Upper lobe of left lung (tissue), 6 donors: Measurements from ENCODE around the gene GATM. TPM values are rescaled to one million over a fixed set of nuclear protein-coding genes. Genes with fewer than 3 reads are reported as not detected.
"Not testable (repeated sequence)": the region's sequence is repeated elsewhere in the genome, so short reads cannot be mapped to it uniquely, and the experiment has no call there.

Experiments used
- ATAC-seq, 2 donors: fragments of 200-7000 bp; cut with Tn5 transposase; one replicate each; pipeline ENCODE4 v1.9.1; 2022; ENCODE audit warnings: mild to moderate bottlenecking in 2 of 2, moderate library complexity in 2 of 2; ENCODE audit not compliant: low FRiP score in 2 of 2
- DNase-seq, 2 donors: peaks; one replicate each; pipeline ENCODE4 v3.0.0-alpha.2; 2019 to 2020
- H3K27ac ChIP-seq, 4 donors: fragments of 200-600 bp; sonication (generic); one replicate each; pipeline ENCODE4 v1.5.1; 2016 to 2019
- H3K27me3 ChIP-seq, 4 donors: fragments of 200-600 bp; sonication (generic); one replicate each; pipeline ENCODE4 v1.5.1; 2017 to 2019
- H3K36me3 ChIP-seq, 4 donors: fragments of 200-600 bp; sonication (generic); one replicate each; pipeline ENCODE4 v1.5.1; 2016 to 2019
- H3K4me1 ChIP-seq, 4 donors: fragments of 200-600 bp; sonication (generic); one replicate each; pipeline ENCODE4 v1.5.1; 2018 to 2019
- H3K4me3 ChIP-seq, 4 donors: fragments of 200-600 bp; sonication (generic); one replicate each; pipeline ENCODE4 v1.5.1; 2017 to 2019; ENCODE audit warnings: mild to moderate bottlenecking in 2 of 4, moderate library complexity in 1 of 4
- H3K9me3 ChIP-seq, 4 donors: fragments of 200-600 bp; sonication (generic); one replicate each; pipeline ENCODE4 v1.5.1; 2018 to 2019
- CTCF ChIP-seq, 6 experiments: fragments of 450-650 bp in 4 of 6; fragments of 200-600 bp in 2 of 6; sonication (generic) in 2 of 6; IDR thresholded peaks; one replicate each; pipeline ENCODE4 v1.5.1; 2016 to 2019; ENCODE audit warnings: antibody characterized with exemption in 6 of 6
- EP300 ChIP-seq, 4 donors: sonication (generic); formaldehyde crosslinking; IDR thresholded peaks; one replicate each; pipeline ENCODE4 v1.5.1; 2017; ENCODE audit warnings: antibody characterized with exemption in 4 of 4, control low read depth in 2 of 4
- POLR2A ChIP-seq, 4 donors: fragments of 450-650 bp; IDR thresholded peaks; one replicate each; pipeline ENCODE4 v1.5.1; 2016 to 2017; ENCODE audit warnings: antibody characterized with exemption in 4 of 4, mild to moderate bottlenecking in 2 of 4
- POLR2AphosphoS5 ChIP-seq, 2 donors: sonication (generic); formaldehyde crosslinking; IDR thresholded peaks; one replicate each; pipeline ENCODE4 v1.5.1; 2017; ENCODE audit warnings: antibody characterized with exemption in 2 of 2
- WGBS, 2 donors: methylation state at CpG; one replicate each; pipeline ENCODE4 v1.1.5; 2017 to 2018; 5-methylcytosine and 5-hydroxymethylcytosine counted together
- total RNA-seq, 6 donors: library from RNA; depleted of rRNA in 4 of 6; stranded (reverse); fragments of >200 nt in 4 of 6; gene quantifications; one replicate each; pipeline versions ENCODE4 v1.1.0 to v1.2.1, GENCODE V29; 2016 to 2021
- donor health status: DM: no; HTN: no; CAD: no; lungs with moderate emphysema.
- donor health status: DM: no; HTN: yes; CAD: no; lungs with severe emphysema.

GATM gene
- total RNA-seq, 6 donors from 2014 or later, result 3.2 to 13.6 (median 6.6) TPM

- no peak for TF ChIP-seq EP300 (IDR thresholded peaks at IDR 0.05)
- DNase-seq, result no peak
- 68 to 72% methylated on average over 7 of the region's 7 CpGs for WGBS, 2 donors
Measured at GRCh38 chr15:45372041-45372995, 6.0 kb downstream of the GATM start.

GRCh38 chr15:45371546-45371945 lies 6.8 kb downstream of the GATM start:
- 80 to 84% methylated on average over 1 of the region's 1 CpG for WGBS, 2 donors

More at GRCh38 chr15:45372041-45372995, 6.0 kb downstream of the GATM start:
- Histone ChIP-seq H3K9me3 (no peaks in the 10 kb centered on the region), H3K36me3 (no peaks in the 10 kb centered on the region), H3K27me3 (no peaks in the 10 kb centered on the region), H3K27ac (no peak overlapping the region), H3K4me3 (no peak overlapping the region), H3K4me1 (peaks cover 0 to 9% (median 2%) of the 10 kb centered on the region in 4 donors)
- ATAC-seq, result no peak

GRCh38 chr15:45370042-45370441 lies 8.3 kb downstream of the GATM start:
- DNase-seq, H3K9me3 ChIP-seq, H3K36me3 ChIP-seq, H3K4me1 ChIP-seq, H3K27ac ChIP-seq, H3K27me3 ChIP-seq, H3K4me3 ChIP-seq, ATAC-seq: not testable (repeated sequence)
- 87 to 95% methylated on average over 4 of the region's 4 CpGs for WGBS, 2 donors

More at GRCh38 chr15:45371546-45371945, 6.8 kb downstream of the GATM start:
- H3K27me3 ChIP-seq, result no peaks in the 10 kb centered on the region
- DNase-seq (no peak), ATAC-seq (no peak)
- no peaks in the 10 kb centered on the region for H3K36me3 ChIP-seq
- no peak overlapping the region for H3K27ac ChIP-seq
- no peaks in the 10 kb centered on the region for H3K9me3 ChIP-seq
- no peak overlapping the region for H3K4me3 ChIP-seq
- TF ChIP-seq CTCF (IDR thresholded peaks at IDR 0.05) (no peak), EP300 (IDR thresholded peaks at IDR 0.05) (no peak), POLR2A (IDR thresholded peaks at IDR 0.05) (no peak), POLR2AphosphoS5 (IDR thresholded peaks at IDR 0.05) (no peak)
- peaks cover 0 to 2% (median 0%) of the 10 kb centered on the region in 4 donors for H3K4me1 ChIP-seq

- not testable (repeated sequence) for H3K4me3 ChIP-seq, ATAC-seq, H3K4me1 ChIP-seq, H3K36me3 ChIP-seq, H3K27ac ChIP-seq, DNase-seq, H3K9me3 ChIP-seq, H3K27me3 ChIP-seq
- 72 to 76% methylated on average over 7 of the region's 7 CpGs for WGBS, 2 donors
Measured at GRCh38 chr15:45367222-45367621, 11.1 kb downstream of the GATM start.

- Histone ChIP-seq H3K4me1 (no peaks in the 10 kb centered on the region), H3K9me3 (no peaks in the 10 kb centered on the region), H3K36me3 (peaks cover 0 to 8% (median 0%) of the 10 kb centered on the region in 4 donors), H3K27ac (no peak overlapping the region), H3K27me3 (no peaks in the 10 kb centered on the region), H3K4me3 (no peak overlapping the region)
- DNase-seq, result no peak
- 77 to 87% methylated on average over 1 of the region's 1 CpG for WGBS, 2 donors
- no peak for ATAC-seq
- TF ChIP-seq POLR2AphosphoS5 (IDR thresholded peaks at IDR 0.05) (no peak), POLR2A (IDR thresholded peaks at IDR 0.05) (no peak), EP300 (IDR thresholded peaks at IDR 0.05) (no peak), CTCF (IDR thresholded peaks at IDR 0.05) (no peak)
Measured at GRCh38 chr15:45364271-45364670, 14.1 kb downstream of the GATM start.

GRCh38 chr15:45363801-45364200 lies 14.5 kb downstream of the GATM start:
- no peak for DNase-seq
- WGBS, 2 donors, result 52 to 54% methylated on average over 3 of the region's 3 CpGs
- Histone ChIP-seq H3K4me3 (no peak overlapping the region), H3K9me3 (no peaks in the 10 kb centered on the region), H3K27me3 (no peaks in the 10 kb centered on the region), H3K36me3 (peaks cover 0 to 8% (median 0%) of the 10 kb centered on the region in 4 donors), H3K4me1 (no peaks in the 10 kb centered on the region), H3K27ac (no peak overlapping the region)
- no peak for TF ChIP-seq POLR2AphosphoS5 (IDR thresholded peaks at IDR 0.05)
- no peak for TF ChIP-seq CTCF (IDR thresholded peaks at IDR 0.05)
- no peak for TF ChIP-seq EP300 (IDR thresholded peaks at IDR 0.05)
- TF ChIP-seq POLR2A (IDR thresholded peaks at IDR 0.05), result no peak
- ATAC-seq, result no peak
